NB4 (cell line): ENCODE data around the gene KRTAP10-10.
"Not testable (repeated sequence)": the region's sequence is repeated elsewhere in the genome, so short reads cannot be mapped to it uniquely, and the experiment has no call there.

Experiments used
- DNase-seq: peaks from one replicate; pipeline ENCODE4 v3.0.0; 2010; ENCODE audit warnings: low read depth
- H3K4me3 ChIP-seq: one replicate; pipeline ENCODE4 v1.5.1; 2011; ENCODE audit warnings: mild to moderate bottlenecking, low read depth, low read length, moderate library complexity
- MAX ChIP-seq: IDR thresholded peaks from 2 replicates; pipeline ENCODE4 v1.6.1; 2011; ENCODE audit warnings: low read depth, low read length
- MYC ChIP-seq: IDR thresholded peaks from 2 replicates; pipeline ENCODE4 v1.6.1; 2011; ENCODE audit warnings: low read depth, low read length
- POLR2A ChIP-seq: IDR thresholded peaks from 2 replicates; pipeline ENCODE4 v1.6.1; 2011; ENCODE audit warnings: mild to moderate bottlenecking; ENCODE audit not compliant: insufficient read length; ENCODE audit errors: extremely low read depth
- TF ChIP-seq, protein P1 (sequence below): IDR thresholded peaks from one replicate; pipeline ENCODE4 v1.5.1; 2012; ENCODE audit warnings: low read depth, low read length

The KRTAP10-10 gene

DNA sequence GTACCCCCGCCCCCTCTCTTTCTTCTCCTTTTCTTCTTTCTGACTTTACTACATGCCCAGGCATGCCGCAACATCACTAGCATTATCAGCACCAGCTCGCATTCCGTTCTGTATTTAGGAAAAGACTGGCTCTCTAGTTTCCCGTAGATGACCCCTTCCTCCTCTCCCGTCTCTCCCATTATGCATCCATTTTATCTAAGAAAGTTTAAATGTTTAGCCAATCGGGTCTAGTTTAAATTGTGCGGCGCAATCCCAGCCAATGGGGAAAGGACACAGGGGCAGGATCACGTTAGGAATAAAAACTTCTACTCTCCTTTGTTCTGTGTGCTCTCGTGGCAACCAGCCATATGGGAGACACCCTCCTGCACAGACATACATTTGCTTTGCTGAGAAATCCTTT, 39.1 kb upstream of the KRTAP10-10 start:
- TF ChIP-seq POLR2A (no peak), MYC (no peak), MAX (no peak)
- TF ChIP-seq, protein P1, sequence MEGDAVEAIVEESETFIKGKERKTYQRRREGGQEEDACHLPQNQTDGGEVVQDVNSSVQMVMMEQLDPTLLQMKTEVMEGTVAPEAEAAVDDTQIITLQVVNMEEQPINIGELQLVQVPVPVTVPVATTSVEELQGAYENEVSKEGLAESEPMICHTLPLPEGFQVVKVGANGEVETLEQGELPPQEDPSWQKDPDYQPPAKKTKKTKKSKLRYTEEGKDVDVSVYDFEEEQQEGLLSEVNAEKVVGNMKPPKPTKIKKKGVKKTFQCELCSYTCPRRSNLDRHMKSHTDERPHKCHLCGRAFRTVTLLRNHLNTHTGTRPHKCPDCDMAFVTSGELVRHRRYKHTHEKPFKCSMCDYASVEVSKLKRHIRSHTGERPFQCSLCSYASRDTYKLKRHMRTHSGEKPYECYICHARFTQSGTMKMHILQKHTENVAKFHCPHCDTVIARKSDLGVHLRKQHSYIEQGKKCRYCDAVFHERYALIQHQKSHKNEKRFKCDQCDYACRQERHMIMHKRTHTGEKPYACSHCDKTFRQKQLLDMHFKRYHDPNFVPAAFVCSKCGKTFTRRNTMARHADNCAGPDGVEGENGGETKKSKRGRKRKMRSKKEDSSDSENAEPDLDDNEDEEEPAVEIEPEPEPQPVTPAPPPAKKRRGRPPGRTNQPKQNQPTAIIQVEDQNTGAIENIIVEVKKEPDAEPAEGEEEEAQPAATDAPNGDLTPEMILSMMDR = no peak
- no peak overlapping the region for H3K4me3 ChIP-seq
- DNase-seq = no peak

DNA sequence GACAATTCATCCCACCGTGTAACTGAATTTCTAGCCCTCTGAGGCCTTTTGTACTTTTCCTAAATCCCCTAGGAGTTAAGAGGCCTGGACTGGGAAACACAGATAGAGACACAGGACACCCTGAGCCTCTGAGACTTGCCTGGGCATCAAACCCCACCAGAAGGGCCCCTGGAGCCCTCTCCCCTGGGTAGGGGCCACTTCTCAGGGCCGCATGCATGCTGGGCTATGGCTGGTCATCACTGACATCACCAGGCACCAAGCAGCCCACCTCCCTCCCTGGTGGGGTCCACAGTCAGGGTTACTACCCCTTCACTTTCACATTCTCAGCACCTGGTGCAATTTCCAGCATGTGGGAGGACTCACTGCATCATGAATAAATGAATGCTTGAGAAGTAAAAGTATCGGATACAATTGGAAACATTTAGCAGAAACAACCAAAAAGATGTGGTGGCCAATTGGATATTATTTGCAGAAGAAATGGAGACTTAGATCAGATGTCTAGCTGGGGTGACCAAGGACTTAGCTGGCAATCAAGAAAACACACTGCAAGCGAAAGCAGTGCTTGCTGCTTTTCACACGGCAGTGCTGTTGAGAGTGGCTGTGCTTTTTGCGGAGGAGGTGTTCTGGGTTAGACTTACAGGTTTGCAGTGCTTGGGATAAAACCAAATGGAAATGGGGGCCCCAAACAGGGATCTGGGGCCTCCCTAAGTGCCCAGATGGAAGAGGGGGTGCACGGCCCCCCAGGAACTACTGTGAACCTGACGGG, 37.7 kb upstream of the KRTAP10-10 start:
- TF ChIP-seq POLR2A (no peak), MYC (no peak), MAX (no peak)
- TF ChIP-seq, protein P1 = no peak
- no peak for DNase-seq
- H3K4me3 ChIP-seq = no peak overlapping the region

DNA sequence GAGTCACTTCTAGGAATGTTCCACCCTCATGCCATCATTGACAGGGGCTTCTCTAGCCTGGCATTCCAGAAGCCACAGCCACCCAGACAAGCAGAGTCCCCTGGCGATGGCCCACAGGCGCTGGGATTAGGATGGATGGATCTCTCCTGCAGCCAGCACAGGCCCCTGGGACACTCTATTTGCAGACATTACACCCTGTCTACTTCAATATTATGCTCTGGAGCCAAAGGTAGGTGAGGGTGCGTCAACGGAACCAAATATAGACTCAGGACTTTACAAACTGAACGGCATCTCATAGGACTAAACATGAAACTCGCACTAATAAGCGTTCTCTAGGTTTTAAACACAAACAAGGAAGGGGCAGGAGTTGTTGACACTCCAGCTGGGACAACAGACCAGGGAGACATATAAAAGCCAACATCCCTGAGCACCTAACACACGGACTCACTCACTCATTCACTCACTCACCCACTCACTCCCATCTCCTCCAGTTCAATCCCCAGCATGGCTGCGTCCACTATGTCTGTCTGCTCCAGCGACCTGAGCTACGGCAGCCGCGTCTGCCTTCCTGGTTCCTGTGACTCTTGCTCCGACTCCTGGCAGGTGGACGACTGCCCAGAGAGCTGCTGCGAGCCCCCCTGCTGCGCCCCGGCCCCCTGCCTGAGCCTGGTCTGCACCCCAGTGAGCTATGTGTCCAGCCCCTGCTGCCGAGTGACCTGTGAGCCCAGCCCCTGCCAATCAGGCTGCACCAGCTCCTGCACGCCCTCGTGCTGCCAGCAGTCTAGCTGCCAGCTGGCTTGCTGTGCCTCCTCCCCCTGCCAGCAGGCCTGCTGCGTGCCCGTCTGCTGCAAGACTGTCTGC, 36.8 kb upstream of the KRTAP10-10 start, which contains the start of gene KRTAP10-7:
TSS of gene KRTAP10-7 (plus strand) at position 480 of the 861 bp plus-strand sequence. CDS start at position 505, 25 bp downstream.
- H3K4me3 ChIP-seq, DNase-seq: not testable (repeated sequence)

GRCh38 chr21:44601091-44601490, 36.1 kb upstream of the KRTAP10-10 start:
- DNase-seq, H3K4me3 ChIP-seq: not testable (repeated sequence)

DNA sequence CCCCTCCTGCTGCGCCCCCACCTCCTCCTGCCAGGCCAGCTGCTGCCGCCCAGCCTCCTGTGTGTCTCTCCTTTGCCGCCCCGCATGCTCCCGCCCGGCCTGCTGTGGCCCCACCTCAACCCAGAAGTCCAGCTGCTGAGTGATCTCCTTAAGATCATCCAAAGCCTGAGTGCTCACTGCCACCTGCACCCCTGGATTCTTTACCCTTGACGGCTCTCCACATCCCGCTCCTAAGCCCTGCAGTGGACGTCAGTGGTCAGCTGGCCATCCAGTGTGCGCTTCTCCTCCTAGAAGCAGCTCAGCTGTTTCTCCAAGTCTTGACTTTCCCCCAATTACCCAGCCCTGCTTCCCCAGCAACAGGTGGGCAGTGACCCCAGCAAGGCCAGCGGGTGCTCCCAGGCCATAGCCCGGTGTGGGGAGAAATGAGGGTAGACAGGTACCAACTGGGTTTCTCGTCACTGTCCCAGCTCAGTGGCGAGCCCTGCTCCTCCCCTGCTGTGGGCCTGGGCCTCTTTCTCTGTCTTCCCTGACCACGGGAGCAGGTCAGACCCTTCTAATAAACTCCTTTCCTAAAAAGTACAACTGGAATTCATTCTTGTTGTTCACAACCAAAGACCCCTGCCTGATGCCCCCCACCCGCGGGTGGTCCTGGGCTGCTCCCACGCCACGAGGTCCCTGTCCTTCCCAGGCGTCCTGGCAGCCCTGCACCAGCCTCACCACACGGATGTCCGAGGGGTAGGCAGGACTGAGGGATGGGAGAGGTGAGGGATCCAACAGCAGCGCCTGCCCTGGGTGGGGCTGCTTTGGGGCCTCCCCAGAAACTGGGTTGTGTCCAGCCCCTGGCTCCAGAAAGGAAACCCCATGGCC, 35.3 kb upstream of the KRTAP10-10 start:
- no peak for DNase-seq
- TF ChIP-seq MYC (no peak), POLR2A (no peak), MAX (no peak)
- TF ChIP-seq, protein P1 = no peak

GRCh38 chr21:44602463-44602850, 34.7 kb upstream of the KRTAP10-10 start:
- TF ChIP-seq POLR2A = no peak
- TF ChIP-seq, protein P1 = no peak
- TF ChIP-seq MYC = no peak
- no peak for TF ChIP-seq MAX
- no peak overlapping the region for H3K4me3 ChIP-seq

More for the DNA sequence above, 35.3 kb upstream of the KRTAP10-10 start:
- H3K4me3 ChIP-seq = no peak overlapping the region

More at GRCh38 chr21:44602463-44602850, 34.7 kb upstream of the KRTAP10-10 start:
- DNase-seq = no peak
